Smooth muscle cell (in vitro differentiated cells): ENCODE data around the gene KDM4B. TPM values are rescaled to one million over a fixed set of nuclear protein-coding genes. Genes with fewer than 3 reads are reported as not detected.

ENCODE experiments used
- DNase-seq: peaks from one replicate; lab custom pipeline; 2025; ENCODE audit not compliant: unreplicated experiment; lab: John Stamatoyannopoulos, UW
- H2AFZ ChIP-seq: fragments of 200-600 bp; sonication (generic); 2 replicates; pipeline ENCODE4 v1.6.0; 2016; ENCODE audit warnings: antibody characterized with exemption, low read depth, mild to moderate bottlenecking
- H3F3A ChIP-seq: fragments of 200-600 bp; sonication (generic); 2 replicates; pipeline ENCODE4 v1.6.0; 2017; ENCODE audit warnings: antibody characterized with exemption, low read depth
- H3K27ac ChIP-seq: fragments of 200-600 bp; sonication (generic); 2 replicates; pipeline ENCODE4 v1.5.1; 2016; ENCODE audit warnings: low read depth, mild to moderate bottlenecking
- H3K27me3 ChIP-seq: fragments of 200-600 bp; sonication (generic); 2 replicates; pipeline ENCODE4 v1.6.1; 2016; ENCODE audit warnings: low read depth, mild to moderate bottlenecking
- H3K36me3 ChIP-seq: fragments of 200-600 bp; sonication (generic); 2 replicates; pipeline ENCODE4 v1.5.1; 2016; ENCODE audit warnings: low read depth
- H3K4me1 ChIP-seq: fragments of 200-600 bp; sonication (generic); 2 replicates; pipeline ENCODE4 v1.5.1; 2016; ENCODE audit warnings: low read depth
- H3K4me2 ChIP-seq: fragments of 200-600 bp; sonication (generic); 2 replicates; pipeline ENCODE4 v1.6.0; 2016; ENCODE audit warnings: mild to moderate bottlenecking
- H3K4me3 ChIP-seq: fragments of 200-600 bp; sonication (generic); 2 replicates; pipeline ENCODE4 v1.5.1; 2016; ENCODE audit warnings: mild to moderate bottlenecking
- H3K79me2 ChIP-seq: fragments of 200-600 bp; sonication (generic); 2 replicates; pipeline ENCODE4 v1.6.0; 2016; ENCODE audit warnings: low read depth, mild to moderate bottlenecking
- H3K9ac ChIP-seq: fragments of 200-600 bp; sonication (generic); 2 replicates; pipeline ENCODE4 v1.6.0; 2016; ENCODE audit warnings: low read depth
- H3K9me3 ChIP-seq: fragments of 200-600 bp; sonication (generic); replicated peaks from 2 replicates; pipeline ENCODE4 v1.5.1; 2016; ENCODE audit warnings: low read depth
- H4K20me1 ChIP-seq: fragments of 200-600 bp; sonication (generic); 2 replicates; pipeline ENCODE4 v1.6.0; 2016; ENCODE audit warnings: low read depth
- CTCF ChIP-seq: fragments of 200-600 bp; sonication (generic); IDR thresholded peaks from 2 replicates; pipeline ENCODE4 v1.5.1; 2017; ENCODE audit warnings: borderline replicate concordance, mild to moderate bottlenecking, antibody characterized with exemption; ENCODE audit not compliant: insufficient read depth, poor library complexity, severe bottlenecking
- WGBS: methylation state at CpG from one replicate; pipeline ENCODE4 v1.1.7; 2016; ENCODE audit warnings: low lambda C conversion rate; 5-methylcytosine and 5-hydroxymethylcytosine counted together
- polyA plus RNA-seq: library from polyadenylated mRNA; unstranded; fragments of >200 nt; fragmentation: Nextera tagmentation; extraction: Ambion mirVana; gene quantifications from 2 replicates; pipeline ENCODE4 v1.2.1, GENCODE V29; 2016
- total RNA-seq: library from RNA; depleted of rRNA; stranded (reverse); fragments of >200 nt; gene quantifications from 2 replicates; pipeline ENCODE4 v1.2.3, GENCODE V29; 2014

Gene KDM4B
- total and polyA plus RNA-seq, 2 experiments from 2014 or later = 27.9 to 32.3 TPM

GRCh38 chr19:5022066-5022860 lies 53.4 kb downstream of the KDM4B start:
- Histone ChIP-seq H2AFZ (no peak overlapping the region), H3K36me3 (no peaks in the 10 kb centered on the region), H3K4me3 (no peak overlapping the region), H3K9ac (no peak overlapping the region), H3K4me1 (no peaks in the 10 kb centered on the region), H3K79me2 (peaks cover 77% of the 10 kb centered on the region), H3K9me3 (no peaks in the 10 kb centered on the region), H3K27ac (no peak overlapping the region), H3K27me3 (no peaks in the 10 kb centered on the region), H3F3A (peaks cover 8% of the 10 kb centered on the region), H3K4me2 (no peak overlapping the region), H4K20me1 (peaks cover 100% of the 10 kb centered on the region)
- DNase-seq = no peak
- WGBS = 95% methylated on average over 16 of the region's 16 CpGs
- TF ChIP-seq CTCF = no peak

GRCh38 chr19:5023128-5023571 lies 54.2 kb downstream of the KDM4B start:
- Histone ChIP-seq H3K4me1 (no peaks in the 10 kb centered on the region), H3K79me2 (peaks cover 86% of the 10 kb centered on the region), H3K27ac (no peak overlapping the region), H2AFZ (no peak overlapping the region), H3K9me3 (no peaks in the 10 kb centered on the region), H3K4me3 (no peak overlapping the region), H3F3A (peaks cover 7% of the 10 kb centered on the region), H3K9ac (no peak overlapping the region), H3K36me3 (no peaks in the 10 kb centered on the region), H3K4me2 (no peak overlapping the region), H3K27me3 (no peaks in the 10 kb centered on the region), H4K20me1 (peaks cover 100% of the 10 kb centered on the region)
- 94% methylated on average over 19 of the region's 19 CpGs for WGBS
- no peak for TF ChIP-seq CTCF
- DNase-seq = no peak

GRCh38 chr19:5024282-5024681 lies 55.4 kb downstream of the KDM4B start:
- WGBS = 91% methylated on average over 10 of the region's 10 CpGs
- Histone ChIP-seq H3K4me2 (no peak overlapping the region), H3K36me3 (no peaks in the 10 kb centered on the region), H3K9ac (no peak overlapping the region), H3K4me3 (no peak overlapping the region), H4K20me1 (peaks cover 100% of the 10 kb centered on the region), H3K27ac (no peak overlapping the region), H3K79me2 (peaks cover 92% of the 10 kb centered on the region), H2AFZ (no peak overlapping the region), H3K9me3 (no peaks in the 10 kb centered on the region), H3K4me1 (no peaks in the 10 kb centered on the region), H3K27me3 (no peaks in the 10 kb centered on the region), H3F3A (no peaks in the 10 kb centered on the region)
- no peak for TF ChIP-seq CTCF
- no peak for DNase-seq

GRCh38 chr19:5025027-5025426 lies 56.1 kb downstream of the KDM4B start:
- no peak overlapping the region for H3K4me3 ChIP-seq
- H3K79me2 ChIP-seq = peaks cover 99% of the 10 kb centered on the region
- H3K4me1 ChIP-seq = no peaks in the 10 kb centered on the region
- peaks cover 100% of the 10 kb centered on the region for H4K20me1 ChIP-seq
- H2AFZ ChIP-seq = no peak overlapping the region
- H3K4me2 ChIP-seq = no peak overlapping the region
- TF ChIP-seq CTCF = no peak
- H3K9ac ChIP-seq = no peak overlapping the region
- H3F3A ChIP-seq = no peaks in the 10 kb centered on the region
- 94% methylated on average over 10 of the region's 10 CpGs for WGBS
- no peaks in the 10 kb centered on the region for H3K27me3 ChIP-seq
- DNase-seq = no peak
- no peak overlapping the region for H3K27ac ChIP-seq
- H3K36me3 ChIP-seq = no peaks in the 10 kb centered on the region
- no peaks in the 10 kb centered on the region for H3K9me3 ChIP-seq
